Heart right ventricle (tissue), 16 donors: ENCODE measurements around the gene SH3GLB1. TPM values are rescaled to one million over a fixed set of nuclear protein-coding genes. Genes with fewer than 3 reads are reported as not detected.

Experiments
- ATAC-seq, 8 donors: fragments of 200-7000 bp; cut with Tn5 transposase; one replicate each; pipeline ENCODE4 v1.9.1; 2020; ENCODE audit warnings: mild to moderate bottlenecking in 8 of 8, moderate library complexity in 8 of 8, moderate number of reproducible peaks in 1 of 8
- DNase-seq, 2 donors: peaks; one replicate each; pipeline ENCODE4 v3.0.0-alpha.2; 2020
- H3K27ac ChIP-seq, 10 donors: fragments of 200-600 bp; sonication (generic) in 2 of 10; one replicate each; pipeline versions ENCODE4 v1.5.0 to v1.8.0; 2020 to 2022; ENCODE audit warnings: mild to moderate bottlenecking in 3 of 10
- H3K27me3 ChIP-seq, 7 donors: fragments of 200-600 bp; one replicate each; pipeline ENCODE4 v1.8.0; 2021 to 2022; ENCODE audit warnings: mild to moderate bottlenecking in 2 of 7
- H3K36me3 ChIP-seq, 9 donors: fragments of 200-600 bp; sonication (generic) in 1 of 9; one replicate each; pipeline versions ENCODE4 v1.5.0 to v1.8.0; 2020 to 2022; ENCODE audit warnings: mild to moderate bottlenecking in 2 of 9
- H3K4me1 ChIP-seq, 9 donors: fragments of 200-600 bp; sonication (generic) in 1 of 9; one replicate each; pipeline versions ENCODE4 v1.5.0 to v1.8.0; 2020 to 2022; ENCODE audit warnings: mild to moderate bottlenecking in 4 of 9
- H3K4me3 ChIP-seq, 10 donors: fragments of 200-600 bp; sonication (generic) in 2 of 10; one replicate each; pipeline versions ENCODE4 v1.5.0 to v1.8.0; 2020 to 2022; ENCODE audit warnings: mild to moderate bottlenecking in 7 of 10, moderate library complexity in 2 of 10
- H3K9me3 ChIP-seq, 11 donors: fragments of 200-600 bp in 10 of 11; sonication (generic) in 2 of 11; one replicate each; pipeline versions ENCODE4 v1.5.0 to v1.8.0; 2013 to 2022; ENCODE audit warnings: mild to moderate bottlenecking in 2 of 11, control low read depth in 1 of 11, moderate library complexity in 1 of 11
- WGBS, 2 donors: extraction: QIAGEN DNeasy Blood & Tissue Kit; methylation state at CpG; one replicate each; pipeline ENCODE4 v1.1.7; 2013; ENCODE audit warnings: inconsistent platforms in 1 of 2; 5-methylcytosine and 5-hydroxymethylcytosine counted together
- intact Hi-C, 10 donors: fragments of 100-400 bp; cut with DNase I; formaldehyde crosslinking; loops; one replicate each; pipeline versions ENCODE4 v1.11.1 to v1.14.2; 2022
- polyA plus RNA-seq, 2 donors: library from polyadenylated mRNA; stranded (reverse); fragments of 200-250 nt; gene quantifications; one replicate each; pipeline ENCODE4 v1.2.3, GENCODE V29; 2013
- total RNA-seq, 10 donors: library from RNA; stranded (reverse); fragmentation: NEBNext Ultra II Directional in 3 of 10; extraction: Animal tissue kit (Norgen Biotek cat#: 25700) in 3 of 10; gene quantifications; one replicate each; pipeline versions ENCODE4 v1.2.1 to v1.2.4, GENCODE V29; 2021 to 2023
- TF ChIP-seq, protein P1 (sequence below), 9 donors: fragments of 200-600 bp; sonication (generic) in 2 of 9; IDR thresholded peaks; one replicate each; pipeline versions ENCODE4 v1.5.0 to v1.8.0; 2021 to 2022; ENCODE audit warnings: antibody characterized with exemption in 9 of 9, mild to moderate bottlenecking in 5 of 9, moderate library complexity in 1 of 9
- donor health status: Arrhythmogenic right ventricular cardiomyopathy.
- donor health status: ischemic (EF 13 %, LVEDD 7.1; RV severe dilation, severe dysfunction).
- donor health status: healthy with polysubstance abuse.
- donor health status: DM: no; HTN: yes; CAD: no.
- donor health status: DM: no; HTN: no; CAD: no.
- donor health status: ischemic (EF 25% LVEDD 6.9; RV normal size, moderate dysfunction).
- donor health status: ischemic (EF 25% LVEDD 5.7; RV mildly dilated, moderate dysfunction).
- donor health status: healthy.
- donor health status: DM: yes; HTN: yes; CAD: no.
- donor health status: Ischemic cardiomyopathy.
- donor health status: ischemic (EF 35%, LVEDD 5.7; RV mildly dilated, moderate dysfunction).
- donor health status: nonischemic (EF 11% LVEDD 7.7; RV severe dilation, severe dysfunction).
- donor health status: DM: yes; HTN: yes; CAD: no.
- donor health status: PGD.
- donor health status: ischemic (EF 29% LVEDD 5.4; RV normal size, mild dysfunction).
- donor health status: nonischemic (EF 23%, LVEDD 6.1; RV moderate dilation, normal function).

The SH3GLB1 gene
- total and polyA plus RNA-seq, 12 donors: 20.4 to 160 (median 123) TPM

DNA sequence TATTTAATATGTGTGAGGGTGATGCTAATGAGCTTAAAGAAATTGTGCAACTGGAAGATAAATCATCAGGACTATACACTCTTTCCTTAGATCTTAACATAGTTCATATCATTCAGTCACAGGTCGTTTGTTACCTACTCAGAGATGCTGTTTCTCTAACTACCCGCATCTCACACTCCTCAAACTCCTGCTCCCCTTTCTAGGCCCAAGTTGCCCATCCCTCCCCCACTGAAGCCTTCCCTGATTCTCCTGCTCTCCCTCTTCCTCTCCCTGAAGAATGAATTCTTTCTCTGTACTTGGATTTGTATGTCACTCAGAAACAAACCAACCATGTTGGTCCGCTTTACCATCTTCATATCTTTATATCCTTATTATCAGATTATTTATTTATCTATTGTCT, 9.1 kb downstream of the SH3GLB1 start:
- peak overlapping the region in 4 of 10 donors; percentile 56 to 75 (median 65) for H3K27ac ChIP-seq
- peaks cover 0 to 37% (median 5%) of the 10 kb centered on the region in 9 donors for H3K36me3 ChIP-seq
- TF ChIP-seq, protein P1, sequence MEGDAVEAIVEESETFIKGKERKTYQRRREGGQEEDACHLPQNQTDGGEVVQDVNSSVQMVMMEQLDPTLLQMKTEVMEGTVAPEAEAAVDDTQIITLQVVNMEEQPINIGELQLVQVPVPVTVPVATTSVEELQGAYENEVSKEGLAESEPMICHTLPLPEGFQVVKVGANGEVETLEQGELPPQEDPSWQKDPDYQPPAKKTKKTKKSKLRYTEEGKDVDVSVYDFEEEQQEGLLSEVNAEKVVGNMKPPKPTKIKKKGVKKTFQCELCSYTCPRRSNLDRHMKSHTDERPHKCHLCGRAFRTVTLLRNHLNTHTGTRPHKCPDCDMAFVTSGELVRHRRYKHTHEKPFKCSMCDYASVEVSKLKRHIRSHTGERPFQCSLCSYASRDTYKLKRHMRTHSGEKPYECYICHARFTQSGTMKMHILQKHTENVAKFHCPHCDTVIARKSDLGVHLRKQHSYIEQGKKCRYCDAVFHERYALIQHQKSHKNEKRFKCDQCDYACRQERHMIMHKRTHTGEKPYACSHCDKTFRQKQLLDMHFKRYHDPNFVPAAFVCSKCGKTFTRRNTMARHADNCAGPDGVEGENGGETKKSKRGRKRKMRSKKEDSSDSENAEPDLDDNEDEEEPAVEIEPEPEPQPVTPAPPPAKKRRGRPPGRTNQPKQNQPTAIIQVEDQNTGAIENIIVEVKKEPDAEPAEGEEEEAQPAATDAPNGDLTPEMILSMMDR (IDR thresholded peaks at IDR 0.05): no peak
- H3K4me3 ChIP-seq: no peak overlapping the region
- H3K4me1 ChIP-seq: peaks cover 0 to 100% (median 79%) of the 10 kb centered on the region in 9 donors
- H3K27me3 ChIP-seq: no peaks in the 10 kb centered on the region
- ATAC-seq: no peak
- DNase-seq: no peak
- H3K9me3 ChIP-seq: no peaks in the 10 kb centered on the region
- intact Hi-C loops: loop anchor here in 1 of 10 donors (10.0 kb wide), 1 partner anchor 201 kb away; the partner anchor contains the start of genes HS2ST1 and SELENOF
- 71 to 72% methylated on average over 3 of the region's 3 CpGs for whole genome bisulfite sequencing, 2 donors

DNA sequence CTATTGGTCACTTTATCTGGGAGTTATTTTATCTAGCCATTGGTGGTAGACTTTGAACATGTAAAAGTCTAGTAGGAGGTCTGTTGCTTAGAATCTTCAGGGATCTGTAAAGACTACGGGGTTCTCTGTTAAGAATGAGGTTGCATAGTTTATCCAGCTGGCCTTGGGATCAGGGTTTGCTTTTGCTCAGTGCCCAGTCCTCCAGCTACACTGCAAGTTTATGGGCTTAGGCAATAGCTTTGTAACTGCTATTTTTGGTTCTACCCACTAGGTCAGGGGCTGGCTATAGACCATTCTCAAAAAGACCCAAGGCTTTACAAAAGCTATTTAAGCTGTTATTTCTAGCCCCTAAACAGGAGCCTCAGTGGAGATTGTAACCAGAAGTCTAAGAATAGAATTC, 9.8 kb downstream of the SH3GLB1 start:
- peaks cover 0 to 44% (median 5%) of the 10 kb centered on the region in 9 donors for H3K36me3 ChIP-seq
- TF ChIP-seq, protein P1 (IDR thresholded peaks at IDR 0.05): no peak
- no peaks in the 10 kb centered on the region for H3K9me3 ChIP-seq
- ATAC-seq (peak; percentile 29 to 90 (median 82)), DNase-seq (no peak)
- WGBS, 2 donors: 33 to 39% methylated on average over 1 of the region's 1 CpG
- intact Hi-C loops: loop anchor here in 1 of 10 donors (10.0 kb wide), 1 partner anchor 201 kb away; the partner anchor contains the start of genes HS2ST1 and SELENOF
- peaks cover 0 to 100% (median 79%) of the 10 kb centered on the region in 9 donors for H3K4me1 ChIP-seq
- H3K27ac ChIP-seq: peak overlapping the region in 7 of 10 donors; percentile 49 to 75 (median 64)
- H3K27me3 ChIP-seq: no peaks in the 10 kb centered on the region
- H3K4me3 ChIP-seq: no peak overlapping the region

- Histone ChIP-seq H3K36me3 (peaks cover 0 to 49% (median 9%) of the 10 kb centered on the region in 9 donors), H3K9me3 (no peaks in the 10 kb centered on the region), H3K27me3 (no peaks in the 10 kb centered on the region), H3K4me1 (peaks cover 0 to 100% (median 75%) of the 10 kb centered on the region in 9 donors), H3K4me3 (no peak overlapping the region), H3K27ac (peak overlapping the region in 8 of 10 donors; percentile 41 to 75 (median 64))
- TF ChIP-seq, protein P1 (IDR thresholded peaks at IDR 0.05): no peak
- intact Hi-C loops: loop anchor here in 1 of 10 donors (10.0 kb wide), 1 partner anchor 200 kb away; the partner anchor contains the start of genes HS2ST1 and SELENOF
- 42 to 45% methylated on average over 3 of the region's 3 CpGs for WGBS, 2 donors
- DNase-seq: no peak
- peak in 5 of 8 donors; percentile 32 to 60 (median 53) for ATAC-seq
These were observed 10.3 kb downstream of the SH3GLB1 start for GRCh38 chr1:86714561-86715244.

- Histone ChIP-seq H3K4me3 (no peak overlapping the region), H3K4me1 (peaks cover 0 to 69% (median 40%) of the 10 kb centered on the region in 9 donors), H3K27ac (peak overlapping the region in 5 of 10 donors; percentile 2 to 19 (median 14)), H3K36me3 (peaks cover 0 to 86% (median 35%) of the 10 kb centered on the region in 9 donors), H3K9me3 (no peaks in the 10 kb centered on the region), H3K27me3 (no peaks in the 10 kb centered on the region)
- intact Hi-C loops: loop anchor here in 1 of 10 donors (10.0 kb wide), 1 partner anchor 196 kb away; the partner anchor contains the start of genes HS2ST1 and SELENOF
- DNase-seq (no peak), ATAC-seq (peak in 3 of 8 donors; percentile 57 to 80 (median 74))
- TF ChIP-seq, protein P1 (IDR thresholded peaks at IDR 0.05): no peak
- WGBS, 2 donors: 54 to 67% methylated on average over 2 of the region's 2 CpGs
These were observed 14.4 kb downstream of the SH3GLB1 start for GRCh38 chr1:86718786-86719185.
